MCF 10A (cell line): ENCODE data around the gene ZBTB46. TPM values are rescaled to one million over a fixed set of nuclear protein-coding genes. Genes with fewer than 3 reads are reported as not detected.

Experiments
- BruUV-seq: library from RNA; stranded (reverse); fragments of 400-500 nt; replicated peaks from 2 replicates; lab custom pipeline; 2021; lab: Mats Ljungman, UMichigan
- CTCF ChIA-PET: fragments of 300-600 bp; sonication (Branson Sonifier 250); formaldehyde crosslinking; extraction: SDS; loops from one replicate; lab custom pipeline; 2021; ENCODE audit warnings: antibody characterized with exemption, inconsistent platforms; lab: Yijun Ruan, JAX
- POLR2A ChIA-PET: fragments of 300-600, 350-650 bp; sonication (Branson Sonifier 250); formaldehyde crosslinking; extraction: SDS; loops from one replicate; lab custom pipeline; 2020; ENCODE audit warnings: antibody characterized with exemption, inconsistent platforms; lab: Yijun Ruan, JAX
- DNase-seq: peaks from one replicate; pipeline ENCODE4 v3.0.0-alpha.2; 2018; ENCODE audit not compliant: unreplicated experiment
- H3K27ac Mint-ChIP-seq: one replicate; pipeline ENCODE4 v1.8.0; 2022; ENCODE audit warnings: mild to moderate bottlenecking, low read depth, mixed read lengths; ENCODE audit not compliant: unreplicated experiment
- H3K27me3 Mint-ChIP-seq: one replicate; pipeline ENCODE4 v1.8.0; 2022; ENCODE audit warnings: mixed read lengths; ENCODE audit not compliant: insufficient read depth, unreplicated experiment
- H3K36me3 Mint-ChIP-seq: one replicate; pipeline ENCODE4 v1.8.0; 2022; ENCODE audit warnings: mild to moderate bottlenecking, moderate library complexity, mixed read lengths; ENCODE audit not compliant: insufficient read depth, unreplicated experiment
- H3K4me1 Mint-ChIP-seq: one replicate; pipeline ENCODE4 v1.8.0; 2022; ENCODE audit warnings: mixed read lengths; ENCODE audit not compliant: insufficient read depth, unreplicated experiment
- H3K4me3 Mint-ChIP-seq: one replicate; pipeline ENCODE4 v1.8.0; 2022; ENCODE audit warnings: mild to moderate bottlenecking, moderate library complexity, mixed read lengths; ENCODE audit not compliant: unreplicated experiment
- H3K9me3 Mint-ChIP-seq: one replicate; pipeline ENCODE4 v1.8.0; 2022; ENCODE audit warnings: mixed read lengths; ENCODE audit not compliant: unreplicated experiment
- CTCF ChIP-seq: fragments of 200-600 bp; IDR thresholded peaks from one replicate; pipeline ENCODE4 v1.8.0; 2022; ENCODE audit warnings: antibody characterized with exemption, mild to moderate bottlenecking; ENCODE audit not compliant: unreplicated experiment
- intact Hi-C: fragments of 100-400 bp; cut with micrococcal nuclease; formaldehyde crosslinking; loops from 2 replicates; pipeline ENCODE4 v1.14.1; 2022
- total RNA-seq: library from RNA; stranded (reverse); gene quantifications from 2 replicates; pipeline ENCODE4 v1.2.3, GENCODE V29; 2022

Gene ZBTB46
- total RNA-seq, 1 experiment from 2014 or later, result 0.63 TPM

- CTCF ChIA-PET, result no interaction called here
- Mint-ChIP-seq H3K27ac (no peak overlapping the region), H3K4me1 (no peaks in the 10 kb centered on the region), H3K27me3 (peaks cover 10% of the 10 kb centered on the region), H3K9me3 (no peaks in the 10 kb centered on the region), H3K36me3 (no peaks in the 10 kb centered on the region), H3K4me3 (no peak overlapping the region)
- POLR2A ChIA-PET, result no interaction called here
- no TSS peak for BruUV-seq
- TF ChIP-seq CTCF, result no peak
- intact Hi-C loops, result no loop called here
- DNase-seq, result no peak
Observed at GRCh38 chr20:63842258-63842657, 11.2 kb upstream of the ZBTB46 start.

- POLR2A ChIA-PET, result interaction anchor here (1.3 kb wide), 2 partner anchors 9 to 25 kb away, joined by 3 to 5 read pairs; partner anchors contain the start of genes TPD52L2 and ZBTB46
- DNase-seq, result no peak
- Mint-ChIP-seq H3K9me3 (no peaks in the 10 kb centered on the region), H3K4me3 (no peak overlapping the region), H3K4me1 (peaks cover 3% of the 10 kb centered on the region), H3K36me3 (no peaks in the 10 kb centered on the region), H3K27me3 (peaks cover 10% of the 10 kb centered on the region), H3K27ac (no peak overlapping the region)
- intact Hi-C loops, result no loop called here
- CTCF ChIA-PET, result interaction anchor here (0.9 kb wide), 2 partner anchors 23 to 24 kb away, joined by 3 read pairs; partner anchors contain the start of gene TPD52L2
- no peak for TF ChIP-seq CTCF
- no TSS peak for BruUV-seq
Observed at GRCh38 chr20:63840405-63840828, 9.4 kb upstream of the ZBTB46 start.

GRCh38 chr20:63839620-63840019 is 8.6 kb upstream of the ZBTB46 start:
- Mint-ChIP-seq H3K27me3 (peaks cover 10% of the 10 kb centered on the region), H3K27ac (no peak overlapping the region), H3K36me3 (no peaks in the 10 kb centered on the region), H3K4me3 (no peak overlapping the region), H3K9me3 (no peaks in the 10 kb centered on the region), H3K4me1 (peaks cover 5% of the 10 kb centered on the region)
- intact Hi-C loops, result no loop called here
- no peak for DNase-seq
- no peak for TF ChIP-seq CTCF
- CTCF ChIA-PET, result interaction anchor here (0.5 to 1.1 kb wide), 4 partner anchors 23 to 627 kb away, joined by 3 to 4 read pairs (median 3); no protein-coding TSS in a partner anchor
- no TSS peak for BruUV-seq
- POLR2A ChIA-PET, result no interaction called here

DNA sequence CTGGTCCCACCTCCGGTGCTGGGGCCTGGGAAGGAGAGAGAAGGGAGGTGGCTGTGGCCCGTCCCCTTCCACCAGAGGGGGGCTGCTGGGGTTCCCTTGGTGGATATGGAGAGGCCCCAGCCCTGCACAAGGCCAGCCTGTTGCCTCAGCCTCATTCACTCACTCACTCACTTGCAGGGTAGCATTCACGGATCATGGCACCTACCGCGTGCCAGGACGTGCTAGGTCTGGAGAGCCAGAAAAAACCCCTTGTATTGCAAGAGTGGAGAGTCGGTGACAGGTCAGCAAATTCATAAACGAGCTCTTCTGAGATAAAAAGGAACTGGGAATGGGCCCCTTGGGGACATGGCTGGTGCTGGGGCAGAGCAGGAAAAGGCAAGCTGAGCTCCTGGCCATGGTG is 6.4 kb upstream of the ZBTB46 start:
- H3K4me1 Mint-ChIP-seq, result peaks cover 5% of the 10 kb centered on the region
- no peaks in the 10 kb centered on the region for H3K9me3 Mint-ChIP-seq
- H3K27ac Mint-ChIP-seq, result no peak overlapping the region
- no peak overlapping the region for H3K4me3 Mint-ChIP-seq
- H3K27me3 Mint-ChIP-seq, result no peaks in the 10 kb centered on the region
- ChIA-PET CTCF (no interaction called here), POLR2A (interaction anchor here (1.3 kb wide), 1 partner anchor 28 kb away, joined by 3 read pairs; the partner anchor contains the start of gene TPD52L2)
- no peak for DNase-seq
- intact Hi-C loops, result no loop called here
- no peak for TF ChIP-seq CTCF
- no peaks in the 10 kb centered on the region for H3K36me3 Mint-ChIP-seq
- no TSS peak for BruUV-seq
